Osteocyte (in vitro differentiated cells): Measurements from ENCODE around the gene SLC6A12. TPM values are rescaled to one million over a fixed set of nuclear protein-coding genes. Genes with fewer than 3 reads are reported as not detected.

Experiments
- DNase-seq: peaks from one replicate; pipeline ENCODE4 v3.0.0; 2021; ENCODE audit warnings: mixed read lengths; ENCODE audit not compliant: unreplicated experiment; ENCODE audit errors: extremely low spot score
- H3K27ac Mint-ChIP-seq: one replicate; pipeline ENCODE4 v1.8.0; 2021; ENCODE audit warnings: mild to moderate bottlenecking, mixed read lengths; ENCODE audit not compliant: unreplicated experiment
- H3K27me3 Mint-ChIP-seq: one replicate; pipeline ENCODE4 v1.8.0; 2021; ENCODE audit warnings: mixed read lengths; ENCODE audit not compliant: unreplicated experiment
- H3K36me3 Mint-ChIP-seq: one replicate; pipeline ENCODE4 v1.8.0; 2021; ENCODE audit warnings: mixed read lengths; ENCODE audit not compliant: unreplicated experiment
- H3K4me1 Mint-ChIP-seq: one replicate; pipeline ENCODE4 v1.8.0; 2021; ENCODE audit warnings: mixed read lengths; ENCODE audit not compliant: unreplicated experiment
- H3K4me3 Mint-ChIP-seq: one replicate; pipeline ENCODE4 v1.8.0; 2021; ENCODE audit warnings: mild to moderate bottlenecking, moderate library complexity, mixed read lengths; ENCODE audit not compliant: unreplicated experiment
- H3K9me3 Mint-ChIP-seq: one replicate; pipeline ENCODE4 v1.8.0; 2021; ENCODE audit warnings: mixed read lengths; ENCODE audit not compliant: unreplicated experiment
- CTCF ChIP-seq: fragments of 200-600 bp; sonication (generic); IDR thresholded peaks from 2 replicates; pipeline ENCODE4 v1.5.0; 2021; ENCODE audit warnings: antibody characterized with exemption, mild to moderate bottlenecking, moderate library complexity
- total RNA-seq: library from RNA; stranded (reverse); gene quantifications from 2 replicates; pipeline ENCODE4 v1.2.1, GENCODE V29; 2021

SLC6A12 gene
- total RNA-seq, 1 donor from 2014 or later: not detected

GRCh38 chr12:194276-194675 is 19.7 kb downstream of the SLC6A12 start:
- Mint-ChIP-seq H3K36me3 (no peaks in the 10 kb centered on the region), H3K27ac (no peak overlapping the region), H3K4me1 (peaks cover 2% of the 10 kb centered on the region), H3K27me3 (peaks cover 37% of the 10 kb centered on the region), H3K4me3 (no peak overlapping the region), H3K9me3 (no peaks in the 10 kb centered on the region)
- no peak for DNase-seq
- TF ChIP-seq CTCF: no peak

GRCh38 chr12:193261-193660 is 20.7 kb downstream of the SLC6A12 start:
- Mint-ChIP-seq H3K4me1 (peaks cover 6% of the 10 kb centered on the region), H3K9me3 (no peaks in the 10 kb centered on the region), H3K4me3 (no peak overlapping the region), H3K27ac (no peak overlapping the region), H3K36me3 (no peaks in the 10 kb centered on the region), H3K27me3 (peaks cover 32% of the 10 kb centered on the region)
- TF ChIP-seq CTCF: no peak
- DNase-seq: no peak

GRCh38 chr12:191541-191940 is 22.4 kb downstream of the SLC6A12 start:
- no peak for TF ChIP-seq CTCF
- no peaks in the 10 kb centered on the region for H3K36me3 Mint-ChIP-seq
- H3K4me3 Mint-ChIP-seq: no peak overlapping the region
- no peak for DNase-seq
- H3K27ac Mint-ChIP-seq: no peak overlapping the region
- no peaks in the 10 kb centered on the region for H3K9me3 Mint-ChIP-seq
- peaks cover 22% of the 10 kb centered on the region for H3K27me3 Mint-ChIP-seq
- peaks cover 6% of the 10 kb centered on the region for H3K4me1 Mint-ChIP-seq

GRCh38 chr12:190881-191280 is 23.1 kb downstream of the SLC6A12 start:
- H3K4me3 Mint-ChIP-seq: no peak overlapping the region
- H3K27me3 Mint-ChIP-seq: peaks cover 22% of the 10 kb centered on the region
- no peak for DNase-seq
- peaks cover 6% of the 10 kb centered on the region for H3K4me1 Mint-ChIP-seq
- H3K36me3 Mint-ChIP-seq: no peaks in the 10 kb centered on the region
- H3K27ac Mint-ChIP-seq: no peak overlapping the region
- H3K9me3 Mint-ChIP-seq: no peaks in the 10 kb centered on the region
- no peak for TF ChIP-seq CTCF

GRCh38 chr12:189622-189962 is 24.4 kb downstream of the SLC6A12 start:
- no peak for TF ChIP-seq CTCF
- Mint-ChIP-seq H3K9me3 (no peaks in the 10 kb centered on the region), H3K27me3 (peaks cover 18% of the 10 kb centered on the region), H3K27ac (no peak overlapping the region), H3K4me3 (no peak overlapping the region), H3K4me1 (peaks cover 6% of the 10 kb centered on the region), H3K36me3 (no peaks in the 10 kb centered on the region)
- no peak for DNase-seq
